Lower leg skin (tissue), 4 donors: Measurements from ENCODE around the gene PERM1. TPM values are rescaled to one million over a fixed set of nuclear protein-coding genes. Genes with fewer than 3 reads are reported as not detected.

Experiments
- DNase-seq, 2 donors: peaks; one replicate each; pipeline ENCODE4 v3.0.0-alpha.2; 2019; ENCODE audit warnings: low spot score in 2 of 2
- H3K4me3 ChIP-seq: fragments of 200-600 bp; sonication (generic); 2 replicates; pipeline ENCODE4 v1.5.1; 2017; ENCODE audit warnings: mild to moderate bottlenecking, low read depth; ENCODE audit not compliant: poor library complexity, severe bottlenecking
- POLR2A ChIP-seq, 2 donors: fragments of 450-650 bp; IDR thresholded peaks; one replicate each; pipeline ENCODE4 v1.6.1; 2016 to 2017; ENCODE audit warnings: antibody characterized with exemption in 2 of 2, mild to moderate bottlenecking in 1 of 2, moderate library complexity in 1 of 2
- WGBS, 2 donors: methylation state at CpG; one replicate each; pipeline ENCODE4 v1.1.5; 2018; 5-methylcytosine and 5-hydroxymethylcytosine counted together
- intact Hi-C: fragments of 100-400 bp; cut with DNase I; formaldehyde crosslinking; loops from one replicate; pipeline ENCODE4 v1.15.0; 2023; ENCODE audit warnings: low total_unique reads
- total RNA-seq, 4 donors: library from RNA; depleted of rRNA; stranded (reverse); fragments of >200 nt; gene quantifications; one replicate each; pipeline ENCODE4 v1.1.0, GENCODE V29; 2016
- TF ChIP-seq, protein P1 (sequence below), 3 donors: fragments of 450-650 bp; IDR thresholded peaks; one replicate each; pipeline ENCODE4 v1.5.1; 2016; ENCODE audit warnings: antibody characterized with exemption in 3 of 3, mild to moderate bottlenecking in 3 of 3, moderate library complexity in 2 of 3

Gene PERM1
- total RNA-seq, 4 donors from 2014 or later = 0.17 to 0.46 (median 0.29) TPM; not detected in 1

DNA sequence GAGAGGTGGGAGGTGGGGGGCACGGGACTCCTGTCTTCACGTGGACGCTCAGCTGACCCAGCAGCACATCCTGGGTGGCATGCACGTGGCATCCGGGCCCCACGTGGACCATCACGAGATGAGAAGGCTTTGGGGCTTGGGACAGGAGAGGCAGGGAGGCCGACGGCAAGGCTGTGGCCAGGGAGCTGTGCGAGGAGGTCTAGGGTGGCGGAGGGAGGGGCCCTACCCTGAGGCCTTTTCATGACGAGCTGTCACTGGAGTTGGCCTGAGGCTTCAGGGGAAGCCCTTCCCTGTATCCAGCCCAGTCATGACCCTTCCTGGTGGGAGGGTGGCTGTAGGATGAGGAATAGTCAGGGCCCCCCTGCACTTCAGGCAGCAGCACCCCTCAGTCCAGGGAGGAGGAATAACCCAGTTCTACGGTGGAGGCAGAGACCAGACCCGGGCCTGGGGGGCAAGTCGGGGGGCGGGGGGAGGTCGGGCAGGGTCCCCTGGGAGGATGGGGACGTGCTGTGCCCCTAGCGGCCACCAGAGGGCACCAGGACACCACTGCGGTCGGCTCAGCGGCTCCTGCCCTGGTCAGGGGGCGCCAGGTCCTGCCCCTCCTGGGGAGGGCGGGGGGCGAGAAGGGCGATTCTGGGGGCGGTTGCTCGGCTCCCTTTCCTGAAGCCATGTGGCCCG, 2.0 kb upstream of the PERM1 start:
- H3K4me3 ChIP-seq = no peak overlapping the region
- intact Hi-C loops = no loop called here
- WGBS, 2 donors = 16 to 29% methylated on average over 16 to 25 of the region's 29 CpGs
- TF ChIP-seq POLR2A (IDR thresholded peaks at IDR 0.05) = no peak
- TF ChIP-seq, protein P1, sequence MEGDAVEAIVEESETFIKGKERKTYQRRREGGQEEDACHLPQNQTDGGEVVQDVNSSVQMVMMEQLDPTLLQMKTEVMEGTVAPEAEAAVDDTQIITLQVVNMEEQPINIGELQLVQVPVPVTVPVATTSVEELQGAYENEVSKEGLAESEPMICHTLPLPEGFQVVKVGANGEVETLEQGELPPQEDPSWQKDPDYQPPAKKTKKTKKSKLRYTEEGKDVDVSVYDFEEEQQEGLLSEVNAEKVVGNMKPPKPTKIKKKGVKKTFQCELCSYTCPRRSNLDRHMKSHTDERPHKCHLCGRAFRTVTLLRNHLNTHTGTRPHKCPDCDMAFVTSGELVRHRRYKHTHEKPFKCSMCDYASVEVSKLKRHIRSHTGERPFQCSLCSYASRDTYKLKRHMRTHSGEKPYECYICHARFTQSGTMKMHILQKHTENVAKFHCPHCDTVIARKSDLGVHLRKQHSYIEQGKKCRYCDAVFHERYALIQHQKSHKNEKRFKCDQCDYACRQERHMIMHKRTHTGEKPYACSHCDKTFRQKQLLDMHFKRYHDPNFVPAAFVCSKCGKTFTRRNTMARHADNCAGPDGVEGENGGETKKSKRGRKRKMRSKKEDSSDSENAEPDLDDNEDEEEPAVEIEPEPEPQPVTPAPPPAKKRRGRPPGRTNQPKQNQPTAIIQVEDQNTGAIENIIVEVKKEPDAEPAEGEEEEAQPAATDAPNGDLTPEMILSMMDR (IDR thresholded peaks at IDR 0.05) = no peak
- no peak for DNase-seq

DNA sequence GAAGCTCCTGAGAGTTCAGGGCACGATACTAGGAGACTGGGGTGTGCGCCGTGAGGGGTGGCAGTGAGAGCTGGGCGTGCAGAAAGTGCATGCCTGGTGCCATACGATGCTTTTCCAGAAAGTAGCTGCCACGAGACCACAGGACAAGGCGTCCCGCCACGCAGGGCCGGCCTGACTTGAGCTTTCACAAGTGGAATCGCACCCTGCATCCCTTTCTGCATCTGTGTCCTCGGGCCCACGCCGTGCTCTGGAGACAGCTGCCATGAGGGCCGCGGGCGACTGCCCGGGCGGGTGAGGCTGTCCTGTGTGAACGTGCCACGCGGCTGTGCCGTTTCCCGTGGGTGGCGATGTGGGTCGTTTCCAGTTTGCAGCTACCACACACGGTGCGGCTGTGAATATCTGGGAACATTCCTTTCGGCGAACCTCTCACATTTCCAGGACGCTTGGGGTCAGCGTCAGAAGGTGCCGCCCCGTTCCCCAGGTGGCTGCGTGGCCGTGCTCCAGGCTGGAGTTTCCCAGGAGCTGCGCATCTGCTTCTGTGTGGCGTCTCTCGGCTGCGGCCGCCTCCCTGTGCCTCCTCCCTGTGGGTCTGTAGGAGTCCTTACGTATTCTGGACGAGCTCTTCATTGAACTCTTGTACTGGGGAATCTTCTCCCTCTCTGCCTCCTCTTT, 1.0 kb upstream of the PERM1 start:
- DNase-seq = no peak
- intact Hi-C loops = no loop called here
- H3K4me3 ChIP-seq = no peak overlapping the region
- TF ChIP-seq, protein P1 (IDR thresholded peaks at IDR 0.05) = no peak
- no peak for TF ChIP-seq POLR2A (IDR thresholded peaks at IDR 0.05)
- 49 to 72% methylated on average over 31 to 43 of the region's 43 CpGs for WGBS, 2 donors

DNA sequence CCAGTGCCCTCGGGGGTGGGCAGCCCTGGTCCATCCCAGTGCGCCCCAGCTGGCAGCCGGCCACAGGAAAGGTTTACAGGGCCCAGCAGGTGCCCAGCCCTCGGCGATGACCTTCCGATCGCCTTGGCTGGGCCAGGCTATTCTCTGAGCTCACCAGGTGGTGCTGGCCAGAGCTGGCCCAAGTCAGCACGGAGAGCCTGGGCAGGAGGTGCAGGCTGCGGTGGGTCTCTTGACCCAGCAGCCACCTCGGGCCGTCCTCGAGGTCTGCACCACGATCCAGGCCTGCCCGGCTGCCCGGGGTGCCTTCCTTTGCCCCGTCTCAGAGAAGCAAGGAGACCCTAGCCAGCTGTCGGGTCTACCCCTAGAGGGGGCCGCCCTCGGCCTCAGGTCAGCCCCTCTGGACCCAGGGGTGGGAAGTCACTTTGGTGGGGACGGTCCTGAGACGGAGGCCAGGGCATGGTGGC, 370 bp downstream of the PERM1 start:
- WGBS, 2 donors = 78 to 80% methylated on average over 8 to 21 of the region's 21 CpGs
- H3K4me3 ChIP-seq = no peak overlapping the region
- DNase-seq = no peak
- TF ChIP-seq POLR2A (IDR thresholded peaks at IDR 0.05) = no peak
- TF ChIP-seq, protein P1 (IDR thresholded peaks at IDR 0.05) = no peak
- intact Hi-C loops = no loop called here

DNA sequence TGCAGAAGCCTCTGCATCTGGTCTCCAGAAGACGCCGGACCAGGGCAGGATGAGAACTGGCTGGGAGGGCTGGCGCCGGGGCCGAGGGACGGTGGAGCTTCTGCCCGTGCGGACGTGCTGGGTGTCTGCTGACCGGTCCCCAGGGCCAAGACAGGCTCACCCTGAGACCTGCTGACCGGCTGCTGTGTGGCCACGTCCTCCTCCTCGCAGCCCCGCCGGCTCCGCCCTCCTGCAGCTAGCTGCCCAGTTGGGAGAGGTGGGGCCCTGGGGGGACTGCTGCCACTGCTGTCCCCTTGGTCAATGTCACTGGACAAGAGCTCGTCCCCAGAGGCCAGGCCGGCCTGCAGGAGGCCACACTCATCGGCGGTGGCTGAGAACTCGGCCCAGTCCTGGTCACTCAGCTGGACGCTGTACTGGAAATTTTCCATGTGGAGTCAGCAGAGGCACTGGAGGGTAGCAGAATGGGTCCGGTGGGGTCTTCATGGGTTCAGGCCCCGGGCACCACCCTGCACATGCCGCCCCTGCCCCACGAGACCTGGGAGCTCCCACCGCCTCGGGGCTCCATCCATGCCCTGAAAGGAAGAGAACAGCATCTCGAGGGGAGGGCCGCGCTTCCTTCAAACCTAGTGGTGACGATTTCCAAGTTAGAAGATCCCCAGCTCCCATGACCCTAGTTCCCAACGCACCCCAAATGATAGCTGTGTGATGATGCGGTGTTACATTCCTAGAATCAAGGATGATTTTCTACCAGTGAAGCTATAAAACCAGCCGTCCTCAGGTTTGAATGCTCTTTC, 1.1 kb downstream of the PERM1 start:
- TF ChIP-seq POLR2A (IDR thresholded peaks at IDR 0.05) = no peak
- TF ChIP-seq, protein P1 (IDR thresholded peaks at IDR 0.05) = no peak
- no peak overlapping the region for H3K4me3 ChIP-seq
- DNase-seq = no peak
- intact Hi-C loops = no loop called here
- 64 to 68% methylated on average over 23 to 28 of the region's 35 CpGs for WGBS, 2 donors

DNA sequence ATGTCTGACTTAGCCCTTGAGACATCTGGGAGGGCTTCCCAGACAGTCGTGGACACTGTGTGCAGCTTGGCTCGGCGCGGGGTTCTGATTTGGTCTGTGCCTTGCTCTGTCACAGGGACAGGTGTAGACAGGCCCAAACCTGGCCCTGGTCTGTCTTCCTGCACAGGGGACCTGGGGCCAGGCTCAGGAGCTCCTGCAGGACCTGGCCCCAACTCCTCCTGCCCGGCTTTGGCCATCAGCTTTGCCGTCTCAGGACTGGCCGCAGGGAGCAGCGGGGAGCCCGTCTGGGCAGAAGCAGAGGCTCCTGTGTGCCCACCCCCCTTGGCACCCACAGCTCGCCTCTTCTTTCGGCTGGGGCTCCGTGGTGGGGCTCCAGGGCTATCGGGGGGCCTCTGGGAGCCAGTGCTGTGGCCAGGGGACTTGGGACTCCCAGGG, 1.7 kb downstream of the PERM1 start:
- TF ChIP-seq POLR2A (IDR thresholded peaks at IDR 0.05) = no peak
- TF ChIP-seq, protein P1 (IDR thresholded peaks at IDR 0.05) = no peak
- 46 to 54% methylated on average over 11 to 13 of the region's 13 CpGs for WGBS, 2 donors
- DNase-seq = no peak
- H3K4me3 ChIP-seq = no peak overlapping the region
- intact Hi-C loops = no loop called here
